Thoracic aorta (tissue), 2 donors: ENCODE data around the gene NFKBIL1. TPM values are rescaled to one million over a fixed set of nuclear protein-coding genes. Genes with fewer than 3 reads are reported as not detected.
A peak's percentile ranks its signal among the peaks of the same experiment; 100 is the strongest.
"Not testable (repeated sequence)": the region's sequence is repeated elsewhere in the genome, so short reads cannot be mapped to it uniquely, and the experiment has no call there.

Experiments
- ATAC-seq: fragments of 150-250 bp; one replicate; pipeline ENCODE4 v1.8.0; 2017; ENCODE audit warnings: low read depth; ENCODE audit not compliant: insufficient number of reproducible peaks, low FRiP score
- DNase-seq: peaks from one replicate; pipeline ENCODE4 v3.0.0-alpha.2; 2020; ENCODE audit warnings: low spot score
- H3K27ac ChIP-seq, 2 donors: fragments of 200-600 bp; sonication (generic); 1 replicate in 1 of 2; 2 replicates in 1 of 2; pipeline ENCODE4 v1.5.1; 2016; ENCODE audit warnings: mild to moderate bottlenecking in 2 of 2, moderate library complexity in 2 of 2
- H3K27me3 ChIP-seq: fragments of 200-600 bp; sonication (generic); replicated peaks from 2 replicates; pipeline ENCODE4 v1.6.0; 2016; ENCODE audit warnings: mild to moderate bottlenecking; ENCODE audit not compliant: insufficient read depth
- H3K36me3 ChIP-seq: fragments of 200-600 bp; sonication (generic); one replicate; pipeline ENCODE4 v1.5.1; 2016
- H3K4me1 ChIP-seq, 2 donors: fragments of 200-600 bp; sonication (generic); 1 replicate in 1 of 2; 2 replicates in 1 of 2; pipeline versions ENCODE4 v1.5.1 to v1.6.0; 2016; ENCODE audit warnings: low read depth in 2 of 2, mild to moderate bottlenecking in 1 of 2; ENCODE audit not compliant: control insufficient read depth in 1 of 2
- H3K4me3 ChIP-seq: fragments of 200-600 bp; sonication (generic); 2 replicates; pipeline ENCODE4 v1.5.1; 2016; ENCODE audit warnings: mild to moderate bottlenecking
- H3K9me3 ChIP-seq: fragments of 200-600 bp; sonication (generic); 2 replicates; pipeline ENCODE4 v1.5.1; 2016
- total RNA-seq, 2 donors: library from RNA; depleted of rRNA; stranded (reverse); fragments of >200 nt; gene quantifications; one replicate each; pipeline versions ENCODE4 v1.1.0 to v1.2.3, GENCODE V29; 2016
- TF ChIP-seq, protein P1 (sequence below): fragments of 200-600 bp; sonication (generic); IDR thresholded peaks from one replicate; pipeline ENCODE4 v1.5.1; 2019; ENCODE audit warnings: antibody characterized with exemption

NFKBIL1 gene
- total RNA-seq, 2 donors from 2014 or later, result 23.8 to 24.2 TPM

DNA sequence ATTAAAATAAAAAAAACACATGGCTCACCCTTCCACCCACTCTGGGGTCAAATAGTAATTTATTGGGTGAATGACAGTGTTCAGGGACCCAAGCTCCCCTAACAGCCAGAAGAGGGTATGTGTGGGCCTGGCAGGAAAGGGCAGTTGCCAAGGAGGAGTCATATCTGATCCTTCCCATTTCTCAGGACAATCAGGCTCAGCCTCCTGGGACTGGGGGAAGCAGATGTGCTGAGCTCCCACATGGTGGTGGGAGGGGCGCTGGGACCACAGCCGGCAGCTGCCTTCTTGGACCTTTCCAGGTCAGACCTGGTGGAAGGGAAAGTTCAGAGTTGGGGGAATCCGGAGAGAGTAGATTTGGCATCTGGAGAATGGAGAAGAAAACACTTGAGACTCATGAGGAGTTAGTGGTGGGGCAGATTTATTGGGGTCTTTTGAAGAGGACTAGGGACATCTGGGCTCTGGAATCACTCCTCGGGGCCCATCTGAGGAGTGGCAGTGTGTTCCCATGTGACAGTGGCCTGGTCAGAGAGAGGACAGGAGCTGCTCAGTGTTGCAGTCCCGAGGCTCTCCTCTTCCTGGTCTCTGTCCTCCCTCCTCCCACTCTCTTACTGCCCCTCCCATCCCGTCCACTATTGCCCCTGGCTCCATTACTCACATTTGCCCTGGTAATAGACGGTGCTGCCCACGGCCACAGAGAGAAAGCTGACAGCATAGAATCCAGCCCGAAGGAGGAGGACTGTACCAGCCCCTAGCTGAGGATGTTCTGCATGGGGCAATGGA is 41.7 kb downstream of the NFKBIL1 start:
- H3K27me3 ChIP-seq, result no peaks in the 10 kb centered on the region
- no peak for ATAC-seq
- no peaks in the 10 kb centered on the region for H3K36me3 ChIP-seq
- no peaks in the 10 kb centered on the region for H3K9me3 ChIP-seq
- TF ChIP-seq, protein P1, sequence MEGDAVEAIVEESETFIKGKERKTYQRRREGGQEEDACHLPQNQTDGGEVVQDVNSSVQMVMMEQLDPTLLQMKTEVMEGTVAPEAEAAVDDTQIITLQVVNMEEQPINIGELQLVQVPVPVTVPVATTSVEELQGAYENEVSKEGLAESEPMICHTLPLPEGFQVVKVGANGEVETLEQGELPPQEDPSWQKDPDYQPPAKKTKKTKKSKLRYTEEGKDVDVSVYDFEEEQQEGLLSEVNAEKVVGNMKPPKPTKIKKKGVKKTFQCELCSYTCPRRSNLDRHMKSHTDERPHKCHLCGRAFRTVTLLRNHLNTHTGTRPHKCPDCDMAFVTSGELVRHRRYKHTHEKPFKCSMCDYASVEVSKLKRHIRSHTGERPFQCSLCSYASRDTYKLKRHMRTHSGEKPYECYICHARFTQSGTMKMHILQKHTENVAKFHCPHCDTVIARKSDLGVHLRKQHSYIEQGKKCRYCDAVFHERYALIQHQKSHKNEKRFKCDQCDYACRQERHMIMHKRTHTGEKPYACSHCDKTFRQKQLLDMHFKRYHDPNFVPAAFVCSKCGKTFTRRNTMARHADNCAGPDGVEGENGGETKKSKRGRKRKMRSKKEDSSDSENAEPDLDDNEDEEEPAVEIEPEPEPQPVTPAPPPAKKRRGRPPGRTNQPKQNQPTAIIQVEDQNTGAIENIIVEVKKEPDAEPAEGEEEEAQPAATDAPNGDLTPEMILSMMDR, result no peak
- H3K4me1 ChIP-seq, result peaks cover 0 to 5% of the 10 kb centered on the region in 2 donors
- no peak overlapping the region for H3K27ac ChIP-seq
- DNase-seq, result no peak
- H3K4me3 ChIP-seq, result no peak overlapping the region

DNA sequence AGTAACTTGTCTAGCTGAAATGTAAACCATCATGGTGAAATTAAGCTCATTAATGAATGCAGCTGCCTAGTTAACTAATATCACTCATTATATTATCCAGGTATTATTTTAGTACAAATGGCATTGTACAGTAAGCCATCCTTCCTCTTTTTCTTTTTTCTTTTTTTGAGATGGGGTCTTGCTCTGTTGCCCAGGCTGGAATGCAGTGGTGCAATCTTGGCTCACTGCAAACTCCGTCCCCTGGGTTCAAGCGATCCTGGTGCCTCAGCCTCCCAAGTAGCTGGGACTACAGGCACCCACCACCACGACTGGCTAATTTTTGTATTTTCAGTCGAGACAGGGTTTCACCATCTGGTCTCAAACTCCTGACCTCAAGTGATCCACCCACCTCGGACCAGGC is 43.3 kb downstream of the NFKBIL1 start:
- not testable (repeated sequence) for H3K36me3 ChIP-seq, H3K9me3 ChIP-seq, H3K27me3 ChIP-seq, H3K27ac ChIP-seq, H3K4me3 ChIP-seq, ATAC-seq, H3K4me1 ChIP-seq, DNase-seq

- H3K27me3 ChIP-seq, result no peaks in the 10 kb centered on the region
- H3K4me1 ChIP-seq, result no peaks in the 10 kb centered on the region
- H3K27ac ChIP-seq, result no peak overlapping the region
- H3K9me3 ChIP-seq, result no peaks in the 10 kb centered on the region
- H3K4me3 ChIP-seq, result no peak overlapping the region
- H3K36me3 ChIP-seq, result no peaks in the 10 kb centered on the region
- TF ChIP-seq, protein P1, result no peak
- DNase-seq (no peak), ATAC-seq (no peak)
These were observed 45.0 kb downstream of the NFKBIL1 start for GRCh38 chr6:31592396-31592771.

DNA sequence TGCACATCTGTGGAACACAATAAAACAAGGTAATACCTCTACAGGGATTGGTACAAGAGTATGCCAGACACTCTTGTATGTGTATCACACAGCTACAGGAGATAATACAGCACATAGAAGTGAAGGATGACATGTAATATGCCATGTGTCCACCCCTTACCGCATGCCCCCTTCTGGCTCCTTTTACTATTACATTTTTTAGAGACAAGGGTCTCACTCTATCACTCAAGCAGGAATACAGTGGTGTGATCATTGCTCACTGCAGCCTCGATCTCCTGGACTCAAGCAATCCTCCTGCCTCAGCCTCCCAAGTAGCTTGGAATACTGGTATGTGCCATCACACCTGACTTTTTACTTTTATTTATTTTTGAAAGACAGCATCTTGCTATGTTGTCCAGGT is 49.6 kb downstream of the NFKBIL1 start:
- Histone ChIP-seq H3K36me3 (no peaks in the 10 kb centered on the region), H3K4me3 (no peak overlapping the region), H3K4me1 (no peaks in the 10 kb centered on the region), H3K27ac (no peak overlapping the region), H3K9me3 (no peaks in the 10 kb centered on the region), H3K27me3 (no peaks in the 10 kb centered on the region)
- TF ChIP-seq, protein P1, result peak; percentile 24
- DNase-seq (no peak), ATAC-seq (no peak)

- ATAC-seq (no peak), DNase-seq (no peak)
- Histone ChIP-seq H3K4me1 (no peaks in the 10 kb centered on the region), H3K27ac (no peak overlapping the region), H3K27me3 (no peaks in the 10 kb centered on the region), H3K4me3 (no peak overlapping the region), H3K36me3 (no peaks in the 10 kb centered on the region), H3K9me3 (no peaks in the 10 kb centered on the region)
- TF ChIP-seq, protein P1, result no peak
These were observed 59.9 kb downstream of the NFKBIL1 start for GRCh38 chr6:31607317-31607716.

Other genes with a start within 250 kb of the NFKBIL1 start
- 100 to 1,000 TPM; 552 to 852 TPM for gene HLA-B, start 190.4 kb upstream of the NFKBIL1 start, total RNA-seq
- 10 to 100 TPM; 15.0 to 16.4 TPM for gene MICA, start 144.0 kb upstream of the NFKBIL1 start, total RNA-seq
- gene MICB, start 49.5 kb upstream of the NFKBIL1 start, total RNA-seq, result 1 to 10 TPM; 4.1 to 6.6 TPM
- gene MCCD1, start 18.6 kb upstream of the NFKBIL1 start, total RNA-seq, result not detected
- gene DDX39B, start 5.6 kb upstream of the NFKBIL1 start, total RNA-seq, result 100 to 1,000 TPM; 198 to 217 TPM
- under 1 TPM; 0.78 to 0.95 TPM for gene ATP6V1G2, start 1.0 kb upstream of the NFKBIL1 start, total RNA-seq
- gene LTA, start 24.7 kb downstream of the NFKBIL1 start, total RNA-seq, result not detected
- 1 to 10 TPM in 1 of 2 donors, under 1 TPM in 1; 0.71 to 3.2 TPM for gene TNF, start 28.0 kb downstream of the NFKBIL1 start, total RNA-seq
- gene LTB, start 34.8 kb downstream of the NFKBIL1 start, total RNA-seq, result not detected
- gene LST1, start 38.7 kb downstream of the NFKBIL1 start, total RNA-seq, result 10 to 100 TPM in 1 of 2 donors, 1 to 10 TPM in 1; 4.9 to 37.9 TPM
- not detected for gene NCR3, start 45.4 kb downstream of the NFKBIL1 start, total RNA-seq
- 10 to 100 TPM; 21.5 to 39.6 TPM for gene AIF1, start 67.6 kb downstream of the NFKBIL1 start, total RNA-seq
- gene PRRC2A, start 73.1 kb downstream of the NFKBIL1 start, total RNA-seq, result 100 to 1,000 TPM in 1 of 2 donors, 10 to 100 TPM in 1; 94.2 to 130 TPM
- 100 to 1,000 TPM; 154 to 182 TPM for gene BAG6, start 105.1 kb downstream of the NFKBIL1 start, total RNA-seq
- gene APOM, start 108.3 kb downstream of the NFKBIL1 start, total RNA-seq, result 1 to 10 TPM in 1 of 2 donors, not detected in 1; 2.2 TPM
- gene C6orf47, start 113.2 kb downstream of the NFKBIL1 start, total RNA-seq, result 10 to 100 TPM; 23.7 to 40.1 TPM
- 10 to 100 TPM; 15.0 to 19.2 TPM for gene GPANK1, start 117.4 kb downstream of the NFKBIL1 start, total RNA-seq
- 100 to 1,000 TPM; 175 to 202 TPM for gene CSNK2B, start 118.5 kb downstream of the NFKBIL1 start, total RNA-seq
- 10 to 100 TPM in 1 of 2 donors, 1 to 10 TPM in 1; 9.6 to 24.3 TPM for gene LY6G5B, start 122.4 kb downstream of the NFKBIL1 start, total RNA-seq
- gene LY6G5C, start 133.5 kb downstream of the NFKBIL1 start, total RNA-seq, result not detected
- 10 to 100 TPM; 49.3 to 52.8 TPM for gene ABHD16A, start 155.7 kb downstream of the NFKBIL1 start, total RNA-seq
- gene LY6G6F, start 159.3 kb downstream of the NFKBIL1 start, total RNA-seq, result not detected
- not detected for gene LY6G6D, start 167.7 kb downstream of the NFKBIL1 start, total RNA-seq
- gene LY6G6C, start 174.1 kb downstream of the NFKBIL1 start, total RNA-seq, result not detected
- not detected for gene MPIG6B, start 175.8 kb downstream of the NFKBIL1 start, total RNA-seq
- 100 to 1,000 TPM; 136 TPM for gene DDAH2, start 181.7 kb downstream of the NFKBIL1 start, total RNA-seq
- gene CLIC1, start 188.9 kb downstream of the NFKBIL1 start, total RNA-seq, result 100 to 1,000 TPM; 222 to 251 TPM
- 10 to 100 TPM in 1 of 2 donors, 1 to 10 TPM in 1; 5.7 to 10.5 TPM for gene MSH5, start 192.4 kb downstream of the NFKBIL1 start, total RNA-seq
- 10 to 100 TPM in 1 of 2 donors, not detected in 1; 13.3 TPM for gene SAPCD1, start 215.0 kb downstream of the NFKBIL1 start, total RNA-seq
- gene VWA7, start 229.7 kb downstream of the NFKBIL1 start, total RNA-seq, result under 1 TPM; 0.68 to 0.78 TPM
- gene VARS1, start 248.1 kb downstream of the NFKBIL1 start, total RNA-seq, result 10 to 100 TPM; 24.8 to 46.8 TPM